Psoas muscle (tissue), 8 donors: ENCODE results near the gene HOXB8. TPM values are rescaled to one million over a fixed set of nuclear protein-coding genes. Genes with fewer than 3 reads are reported as not detected.

ENCODE experiments used
- ATAC-seq, 4 donors: fragments of 200-7000 bp; cut with Tn5 transposase; one replicate each; pipeline ENCODE4 v1.9.1; 2020; ENCODE audit warnings: moderate library complexity in 3 of 4, mild to moderate bottlenecking in 2 of 4
- DNase-seq, 2 donors: peaks; one replicate each; pipeline ENCODE4 v3.0.0-alpha.2; 2020
- H3K27ac ChIP-seq: fragments of 200-600 bp; one replicate; pipeline ENCODE4 v1.8.0; 2022
- H3K27me3 ChIP-seq, 3 donors: fragments of 200-600 bp in 1 of 3; one replicate each; pipeline versions ENCODE4 v1.6.1 to v1.8.0; 2013 to 2022; ENCODE audit warnings: low read length in 2 of 3, mild to moderate bottlenecking in 2 of 3, moderate library complexity in 1 of 3; ENCODE audit not compliant: insufficient read depth in 3 of 3
- H3K36me3 ChIP-seq, 2 donors: fragments of 200-600 bp in 1 of 2; one replicate each; pipeline versions ENCODE4 v1.6.1 to v1.8.0; 2013 to 2022; ENCODE audit warnings: low read depth in 1 of 2, mild to moderate bottlenecking in 1 of 2, moderate library complexity in 1 of 2; ENCODE audit not compliant: insufficient read depth in 1 of 2
- H3K4me1 ChIP-seq: fragments of 200-600 bp; one replicate; pipeline ENCODE4 v1.8.0; 2022
- H3K4me3 ChIP-seq: fragments of 200-600 bp; one replicate; pipeline ENCODE4 v1.8.0; 2022; ENCODE audit warnings: mild to moderate bottlenecking
- H3K9me3 ChIP-seq: fragments of 200-600 bp; one replicate; pipeline ENCODE4 v1.8.0; 2022
- CTCF ChIP-seq: fragments of 200-600 bp; IDR thresholded peaks from one replicate; pipeline ENCODE4 v1.8.0; 2022; ENCODE audit warnings: antibody characterized with exemption
- WGBS, 3 donors: extraction: QIAGEN DNeasy Blood & Tissue Kit; methylation state at CpG; one replicate each; pipeline versions ENCODE4 v1.1.6 to v1.1.7; 2013; 5-methylcytosine and 5-hydroxymethylcytosine counted together
- intact Hi-C, 2 donors: fragments of 100-400 bp; cut with DNase I; formaldehyde crosslinking; loops; one replicate each; pipeline versions ENCODE4 v1.11.0 to v1.14.2; 2022
- polyA plus RNA-seq, 3 donors: library from polyadenylated mRNA; stranded (reverse); fragments of 200-250 nt; gene quantifications; one replicate each; pipeline ENCODE4 v1.2.3, GENCODE V29; 2013
- total RNA-seq, 4 donors: library from RNA; stranded (reverse); fragmentation: NEBNext Ultra II Directional in 2 of 4; extraction: Animal tissue kit (Norgen Biotek cat#: 25700) in 2 of 4; gene quantifications; one replicate each; pipeline versions ENCODE4 v1.2.1 to v1.2.4, GENCODE V29; 2021 to 2023
- donor health status: healthy with polysubstance abuse.
- donor health status: DM: no; HTN: no; CAD: no; lungs with moderate emphysema.
- donor health status: Bipolar disorder and iron deficiency.
- donor health status: healthy.
- donor health status: DM: yes; HTN: yes; CAD: no.
- donor health status: DM: no; HTN: no; CAD: no.
- donor health status: DM: no; HTN: no; CAD: no.
- donor health status: DM: yes; HTN: yes; CAD: no.

HOXB8 gene
- total and polyA plus RNA-seq, 7 donors, result 0.05 to 0.10 (median 0.08) TPM; not detected in 4

GRCh38 chr17:48647963-48648245 lies 32.8 kb upstream of the HOXB8 start:
- no peaks in the 10 kb centered on the region for H3K4me1 ChIP-seq
- ATAC-seq, result no peak
- peaks cover 10 to 96% (median 25%) of the 10 kb centered on the region in 3 donors for H3K27me3 ChIP-seq
- intact Hi-C loops, result no loop called here
- TF ChIP-seq CTCF, result no peak
- no peaks in the 10 kb centered on the region for H3K9me3 ChIP-seq
- H3K36me3 ChIP-seq, result no peaks in the 10 kb centered on the region
- no peak overlapping the region for H3K4me3 ChIP-seq
- WGBS, 3 donors, result 70 to 81% (median 77%) methylated on average over 1 of the region's 1 CpG
- H3K27ac ChIP-seq, result no peak overlapping the region
- no peak for DNase-seq

- intact Hi-C loops, result no loop called here
- WGBS, 3 donors, result 2% methylated on average over 26 to 30 of the region's 30 CpGs
- no peak for ATAC-seq
Observed at GRCh38 chr17:48647103-48647962, 32.2 kb upstream of the HOXB8 start.

GRCh38 chr17:48646183-48647102 lies 31.4 kb upstream of the HOXB8 start:
- intact Hi-C loops, result no loop called here
- H3K27me3 ChIP-seq, result peaks cover 10 to 99% (median 37%) of the 10 kb centered on the region in 3 donors
- ATAC-seq (no peak), DNase-seq (no peak)
- no peaks in the 10 kb centered on the region for H3K4me1 ChIP-seq
- no peaks in the 10 kb centered on the region for H3K36me3 ChIP-seq
- TF ChIP-seq CTCF, result no peak
- H3K27ac ChIP-seq, result no peak overlapping the region
- H3K4me3 ChIP-seq, result peak overlapping the region; percentile 52
- 3% methylated on average over 49 to 80 of the region's 80 CpGs for WGBS, 3 donors
- H3K9me3 ChIP-seq, result no peaks in the 10 kb centered on the region

More at GRCh38 chr17:48647103-48647962, 32.2 kb upstream of the HOXB8 start:
- Histone ChIP-seq H3K9me3 (no peaks in the 10 kb centered on the region), H3K4me3 (peak overlapping the region; percentile 52), H3K36me3 (no peaks in the 10 kb centered on the region), H3K27me3 (peaks cover 10 to 98% (median 28%) of the 10 kb centered on the region in 3 donors), H3K4me1 (no peaks in the 10 kb centered on the region), H3K27ac (no peak overlapping the region)
- no peak for DNase-seq
- no peak for TF ChIP-seq CTCF

GRCh38 chr17:48645639-48646182 lies 30.6 kb upstream of the HOXB8 start:
- Histone ChIP-seq H3K27me3 (peaks cover 10 to 99% (median 40%) of the 10 kb centered on the region in 3 donors), H3K4me3 (no peak overlapping the region), H3K27ac (no peak overlapping the region), H3K36me3 (no peaks in the 10 kb centered on the region), H3K4me1 (no peaks in the 10 kb centered on the region), H3K9me3 (no peaks in the 10 kb centered on the region)
- ATAC-seq, result no peak
- no peak for TF ChIP-seq CTCF
- DNase-seq, result no peak
- 25 to 37% (median 32%) methylated on average over 14 of the region's 14 CpGs for WGBS, 3 donors
- intact Hi-C loops, result no loop called here
